GM21515 (cell line): Measurements from ENCODE around the gene RBM15B.

Experiments
- ATAC-seq: cut with Tn5 transposase; IDR thresholded peaks from one replicate; pipeline ENCODE4 v1.9.1; 2021; ENCODE audit not compliant: unreplicated experiment

Gene RBM15B

GRCh38 chr3:51391566-51392354, 675 bp downstream of the RBM15B start:
- ATAC-seq, result peak; percentile 7

GRCh38 chr3:51392355-51393133, 1.5 kb downstream of the RBM15B start:
- ATAC-seq, result no peak

GRCh38 chr3:51393134-51393495, 2.0 kb downstream of the RBM15B start:
- ATAC-seq, result no peak

GRCh38 chr3:51393564-51393963, 2.5 kb downstream of the RBM15B start:
- ATAC-seq, result no peak

DNA sequence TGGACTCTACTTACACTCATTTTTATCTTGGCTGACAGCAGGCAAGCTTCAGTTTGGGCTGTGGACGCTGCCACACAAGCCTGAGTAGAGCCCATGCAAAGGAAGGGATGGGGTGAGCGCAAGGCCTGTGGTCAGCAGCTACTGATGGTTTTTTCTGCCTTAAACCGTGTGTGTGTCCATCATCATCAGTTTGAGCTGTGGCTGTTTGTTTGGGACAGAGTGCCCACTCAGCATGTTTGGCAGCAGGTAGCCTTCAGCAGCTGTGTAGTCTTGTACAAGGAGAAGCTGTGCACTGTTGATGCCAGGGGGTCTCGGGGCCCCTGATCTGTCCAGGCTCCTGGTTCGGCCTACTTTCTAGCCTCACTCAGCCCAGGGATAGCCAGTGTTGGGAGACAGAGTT, 3.5 kb downstream of the RBM15B start:
- ATAC-seq, result no peak

GRCh38 chr3:51395493-51396213, 4.6 kb downstream of the RBM15B start:
- ATAC-seq, result no peak

DNA sequence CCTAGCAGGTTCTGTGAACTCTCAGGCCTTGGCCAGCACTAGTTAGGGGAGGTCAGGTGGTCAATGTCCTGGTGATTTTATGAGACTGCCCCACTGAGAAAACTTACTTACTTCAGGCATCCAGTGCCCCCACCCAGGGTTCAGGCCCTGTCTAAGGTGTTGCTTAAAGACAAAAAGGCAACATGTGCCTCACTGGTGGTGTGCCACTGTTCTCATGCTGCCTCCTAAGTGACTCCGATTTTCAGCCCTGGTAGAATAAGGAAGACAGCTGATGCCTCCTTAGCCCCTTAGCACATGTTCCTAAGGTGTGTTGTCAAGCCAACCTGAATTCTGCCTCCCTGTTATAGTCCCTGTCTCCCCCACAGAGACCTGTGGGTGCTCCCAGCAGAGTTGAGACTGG, 5.3 kb downstream of the RBM15B start:
- no peak for ATAC-seq

DNA sequence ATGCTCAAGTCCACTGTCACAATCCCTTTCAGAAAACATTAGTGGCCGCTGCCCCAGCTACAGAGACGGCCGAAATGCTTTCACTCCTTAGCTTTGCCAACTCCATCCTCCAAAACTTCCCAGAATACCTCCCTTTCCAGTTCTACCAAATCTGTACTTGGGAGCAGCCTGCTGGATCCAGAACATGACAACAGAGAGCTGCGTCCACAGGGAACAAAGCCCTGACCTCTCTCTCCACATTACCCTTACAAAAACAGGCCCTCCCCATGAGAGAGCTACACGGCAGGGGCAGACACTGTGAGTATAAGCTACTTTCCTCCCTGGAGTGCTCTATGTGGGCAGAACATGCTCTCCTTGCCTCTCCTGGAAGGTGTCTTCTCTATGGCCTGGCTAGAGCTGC, 6.3 kb downstream of the RBM15B start:
- ATAC-seq, result no peak

- no peak for ATAC-seq
Observed at GRCh38 chr3:51398595-51399310, 7.7 kb downstream of the RBM15B start.

DNA sequence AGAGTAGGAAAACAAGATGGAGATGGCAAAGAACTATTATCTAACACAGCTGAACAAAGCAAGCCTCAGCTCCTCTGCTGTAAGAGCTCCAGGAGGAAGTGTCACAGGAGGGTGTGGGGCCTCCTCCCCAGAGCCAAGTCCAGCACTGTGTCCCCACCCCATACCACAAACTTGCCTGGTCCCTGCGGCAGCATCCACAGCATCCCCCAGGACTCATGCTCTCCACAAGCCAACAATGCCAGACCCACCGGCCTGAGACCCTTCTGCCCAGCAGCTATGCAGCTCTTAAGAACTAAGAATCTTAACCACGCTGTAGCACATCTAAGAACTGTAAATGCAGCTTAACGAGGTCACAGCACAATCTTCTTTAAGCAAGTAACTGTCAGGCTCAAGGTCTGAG, 9.1 kb downstream of the RBM15B start:
- no peak for ATAC-seq

DNA sequence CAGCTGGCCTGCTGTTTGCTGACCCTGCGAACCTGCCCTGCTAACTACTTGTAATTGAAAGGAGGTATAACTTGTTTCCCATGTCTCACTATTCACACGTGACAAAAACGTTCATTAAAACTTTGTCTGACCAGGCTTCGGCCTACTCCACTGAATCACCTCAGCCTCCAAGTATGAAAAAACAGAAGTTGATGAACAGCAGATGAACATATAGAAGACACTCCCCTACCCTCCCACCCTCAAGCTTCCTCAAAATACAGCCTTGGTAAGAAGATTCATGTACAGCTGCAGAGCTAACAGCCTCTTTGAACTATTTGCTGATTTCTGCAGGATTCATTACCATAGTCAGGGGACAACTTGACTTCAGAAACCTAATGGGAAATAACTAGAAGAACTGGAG, 10.7 kb downstream of the RBM15B start:
- no peak for ATAC-seq

GRCh38 chr3:51403675-51404074, 12.6 kb downstream of the RBM15B start:
- ATAC-seq, result no peak

- no peak for ATAC-seq
Observed at GRCh38 chr3:51408021-51408420, 16.9 kb downstream of the RBM15B start.

- no peak for ATAC-seq
Observed at GRCh38 chr3:51408813-51409212, 17.7 kb downstream of the RBM15B start.

GRCh38 chr3:51422211-51422610, 31.1 kb downstream of the RBM15B start:
- ATAC-seq, result no peak

DNA sequence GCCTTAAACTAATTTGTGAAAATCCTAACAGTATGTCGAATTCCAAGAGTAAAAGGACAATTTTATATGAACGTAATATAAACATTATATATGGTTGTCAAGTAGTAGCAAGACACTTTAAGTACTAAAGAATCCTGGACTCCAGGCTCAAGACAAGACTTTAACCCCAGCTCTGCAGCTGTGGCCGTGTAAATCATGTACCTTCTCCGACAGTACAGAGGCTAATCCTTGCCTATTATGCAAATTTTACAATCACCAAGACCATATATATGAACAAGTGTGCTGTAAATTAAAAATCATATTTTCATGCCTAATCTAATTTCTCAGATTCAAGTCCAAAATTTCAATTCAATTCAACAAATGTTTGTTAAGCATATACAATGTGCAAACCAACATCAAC, 35.8 kb downstream of the RBM15B start:
- no peak for ATAC-seq

DNA sequence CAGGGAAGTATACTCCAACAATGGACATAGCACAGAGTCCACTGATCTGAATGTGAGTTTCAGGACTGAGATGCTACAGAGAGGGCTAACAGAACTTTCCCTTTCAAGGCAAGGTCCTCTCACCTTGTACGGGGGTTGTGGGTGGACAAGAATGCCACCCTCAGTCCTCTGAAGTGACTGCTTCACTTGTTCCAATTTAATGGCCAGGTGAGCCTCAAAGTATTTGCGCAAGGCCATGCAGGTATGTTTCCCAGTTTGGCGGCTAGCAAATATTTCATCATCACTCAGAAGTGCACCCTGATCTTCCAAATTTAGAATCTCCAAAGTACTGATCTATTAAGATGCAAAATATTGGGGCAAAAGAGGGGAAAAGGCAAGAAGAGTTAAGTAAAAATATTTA, 38.1 kb downstream of the RBM15B start:
- ATAC-seq, result no peak

DNA sequence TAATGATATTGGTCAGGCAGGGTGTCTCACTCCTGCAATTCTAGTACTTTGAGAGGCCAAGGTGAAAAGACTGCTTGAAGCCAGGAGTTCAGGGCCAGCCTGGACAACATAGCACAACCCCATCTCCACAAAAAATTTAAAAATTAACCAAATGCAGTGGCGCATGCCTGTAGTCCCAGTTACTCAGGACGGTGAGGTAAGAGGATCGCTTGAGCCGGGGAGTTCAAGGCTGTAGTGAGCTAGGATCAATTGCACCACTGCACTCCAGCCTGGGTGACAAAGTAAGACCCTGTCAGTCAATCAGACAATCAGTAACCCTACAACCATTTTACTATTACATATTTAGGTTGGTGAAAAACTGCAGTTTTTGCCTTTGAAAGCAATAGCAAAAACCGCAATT, 43.0 kb downstream of the RBM15B start:
- ATAC-seq, result no peak

DNA sequence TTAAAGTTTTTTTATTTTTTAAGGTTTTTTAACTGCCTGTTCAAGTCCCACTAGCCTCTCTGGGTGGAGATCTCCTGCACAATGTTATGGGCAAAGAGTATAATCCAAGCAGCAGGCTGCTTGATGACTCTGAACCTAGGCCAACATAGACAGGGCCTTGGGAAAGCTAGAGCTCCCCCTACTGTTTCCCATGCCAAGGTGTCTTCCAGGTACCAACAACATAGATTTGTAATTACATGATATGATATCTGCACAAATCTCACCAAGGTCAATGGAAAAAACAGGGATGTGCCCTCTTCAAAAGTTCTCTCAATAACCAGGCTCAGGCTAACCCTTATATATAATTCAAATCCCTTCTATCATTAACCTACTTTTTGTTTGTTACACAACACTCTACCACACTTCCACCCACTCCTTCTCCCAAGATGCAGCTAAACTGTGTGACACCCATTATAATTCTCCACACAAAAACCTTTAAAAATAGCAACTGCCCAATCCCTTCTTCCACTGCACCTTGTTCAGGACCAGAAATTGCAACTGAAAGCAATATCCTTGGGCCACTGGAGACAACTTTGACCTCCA, 43.8 kb downstream of the RBM15B start:
- ATAC-seq, result no peak

GRCh38 chr3:51436998-51437639, 46.0 kb downstream of the RBM15B start:
- no peak for ATAC-seq
